ENCODE data around the gene GFY. TPM values are rescaled to one million over a fixed set of nuclear protein-coding genes. Genes with fewer than 3 reads are reported as not detected.

Gene GFY
- total RNA-seq, 6 experiments from 2014 or later, result not detected

- WGBS (ENCODE audit: insufficient coverage, low coverage, low lambda C conversion rate, missing lambda C conversion rate), result 29% methylated on average over 13 of the region's 19 CpGs
- Histone ChIP-seq H3K36me3 (no peaks in the 10 kb centered on the region), H3K9me3 (no peaks in the 10 kb centered on the region), H3K4me3 (no peak overlapping the region), H3K4me1 (no peaks in the 10 kb centered on the region), H3K27me3 (peaks cover 0 to under 1% of the 10 kb centered on the region in 2 donors), H3K27ac (no peak overlapping the region)
- TF ChIP-seq POLR2A (IDR thresholded peaks at IDR 0.05), result no peak
- TF ChIP-seq, protein P1, sequence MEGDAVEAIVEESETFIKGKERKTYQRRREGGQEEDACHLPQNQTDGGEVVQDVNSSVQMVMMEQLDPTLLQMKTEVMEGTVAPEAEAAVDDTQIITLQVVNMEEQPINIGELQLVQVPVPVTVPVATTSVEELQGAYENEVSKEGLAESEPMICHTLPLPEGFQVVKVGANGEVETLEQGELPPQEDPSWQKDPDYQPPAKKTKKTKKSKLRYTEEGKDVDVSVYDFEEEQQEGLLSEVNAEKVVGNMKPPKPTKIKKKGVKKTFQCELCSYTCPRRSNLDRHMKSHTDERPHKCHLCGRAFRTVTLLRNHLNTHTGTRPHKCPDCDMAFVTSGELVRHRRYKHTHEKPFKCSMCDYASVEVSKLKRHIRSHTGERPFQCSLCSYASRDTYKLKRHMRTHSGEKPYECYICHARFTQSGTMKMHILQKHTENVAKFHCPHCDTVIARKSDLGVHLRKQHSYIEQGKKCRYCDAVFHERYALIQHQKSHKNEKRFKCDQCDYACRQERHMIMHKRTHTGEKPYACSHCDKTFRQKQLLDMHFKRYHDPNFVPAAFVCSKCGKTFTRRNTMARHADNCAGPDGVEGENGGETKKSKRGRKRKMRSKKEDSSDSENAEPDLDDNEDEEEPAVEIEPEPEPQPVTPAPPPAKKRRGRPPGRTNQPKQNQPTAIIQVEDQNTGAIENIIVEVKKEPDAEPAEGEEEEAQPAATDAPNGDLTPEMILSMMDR (IDR thresholded peaks at IDR 0.05), result no peak
- DNase-seq (no peak), ATAC-seq (no peak)
- intact Hi-C loops (cut with DNase I), result no loop called here
Observed at GRCh38 chr19:49440439-49441209, 15.4 kb downstream of the GFY start.

DNA sequence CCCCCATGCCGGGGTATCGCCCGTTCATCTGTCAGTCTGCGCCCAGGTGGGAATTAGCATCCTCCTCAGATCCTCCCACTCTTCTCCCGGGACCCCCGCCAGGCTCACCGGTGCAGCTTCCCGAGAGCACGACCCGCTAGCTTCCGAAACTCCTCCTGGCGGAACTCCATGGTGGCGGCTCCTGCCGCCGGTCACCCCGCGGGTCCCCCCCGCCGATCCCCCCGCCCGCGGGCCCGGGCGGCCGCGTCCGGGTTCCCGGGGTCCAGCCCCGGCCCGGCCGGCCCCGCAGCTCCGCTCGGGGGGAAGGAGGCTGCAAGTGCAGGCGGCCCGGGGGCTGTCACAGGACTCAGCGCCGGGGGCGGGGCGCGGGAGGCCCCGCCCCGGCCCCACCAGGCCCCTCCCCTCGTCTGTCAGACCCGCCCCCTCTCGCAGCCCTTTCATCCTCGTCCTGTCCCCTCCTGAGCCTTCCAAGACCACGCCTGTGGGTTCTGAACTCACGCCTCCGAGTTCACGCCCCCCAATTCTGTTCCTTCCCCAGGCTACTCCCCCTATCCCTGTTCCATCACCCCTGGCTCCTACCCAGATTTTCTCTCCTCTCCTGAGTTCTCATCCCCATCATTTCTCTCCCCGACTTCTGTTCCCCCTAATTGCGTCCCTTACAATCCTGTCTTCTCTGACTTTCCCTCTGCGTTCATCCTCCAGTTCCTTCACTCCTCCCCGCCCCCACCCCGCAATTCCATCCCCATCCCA, 16.2 kb downstream of the GFY start, which contains the start of gene SLC17A7:
TSS of gene SLC17A7 (minus strand) at position 318 of the 750 bp plus-strand sequence. CDS start at position 170, 148 bp downstream.
- Histone ChIP-seq H3K9me3 (no peaks in the 10 kb centered on the region), H3K4me1 (no peaks in the 10 kb centered on the region), H3K27me3 (no peaks in the 10 kb centered on the region), H3K36me3 (no peaks in the 10 kb centered on the region), H3K27ac (no peak within 1 kb of the TSS), H3K4me3 (no peak within 1 kb of the TSS)
- no peak for DNase-seq
- TF ChIP-seq POLR2A (IDR thresholded peaks at IDR 0.05), result no peak
- ATAC-seq, result no peak
- 12% methylated on average over 9 of the region's 56 CpGs for WGBS (ENCODE audit: insufficient coverage, low coverage, low lambda C conversion rate, missing lambda C conversion rate)
- intact Hi-C loops (cut with DNase I), result no loop called here

- Histone ChIP-seq H3K36me3 (peaks cover 0 to 3% (median 0%) of the 10 kb centered on the region in 4 donors), H3K27ac (no peak overlapping the region), H3K4me1 (no peaks in the 10 kb centered on the region), H3K4me3 (no peak overlapping the region), H3K27me3 (no peaks in the 10 kb centered on the region), H3K9me3 (no peaks in the 10 kb centered on the region)
- WGBS (ENCODE audit: insufficient coverage, low coverage, low lambda C conversion rate, missing lambda C conversion rate), result 22% methylated on average over 14 of the region's 14 CpGs
- intact Hi-C loops (cut with DNase I), result loop anchor here in 1 of 2 donors (2.0 kb wide), 1 partner anchor 49 kb away; no protein-coding TSS in a partner anchor
- DNase-seq, result no peak
- no peak for ATAC-seq
- TF ChIP-seq POLR2A (IDR thresholded peaks at IDR 0.05), result no peak
- TF ChIP-seq, protein P1 (IDR thresholded peaks at IDR 0.05), result no peak
Observed at GRCh38 chr19:49441960-49442350, 16.8 kb downstream of the GFY start.

DNA sequence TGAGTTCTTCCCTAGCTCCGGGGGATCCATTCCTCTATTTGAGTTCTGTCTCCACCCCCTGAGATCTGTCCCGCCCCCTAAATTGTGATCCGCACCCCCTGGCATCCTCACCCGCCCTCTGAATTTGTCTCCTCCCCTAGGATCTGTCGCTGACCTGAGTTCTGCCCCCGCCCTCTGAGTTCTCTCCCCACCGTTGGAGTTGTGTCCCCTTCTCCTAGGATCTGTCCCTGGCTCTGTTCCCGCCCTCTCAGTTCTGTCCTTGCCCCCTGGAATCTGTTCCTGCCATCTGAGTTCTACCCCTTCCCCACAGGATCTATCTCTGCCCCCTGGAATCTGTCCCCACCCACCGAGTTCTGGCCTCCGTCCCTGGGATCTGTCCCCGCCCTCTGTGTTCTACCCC, 17.2 kb downstream of the GFY start:
- H3K36me3 ChIP-seq, result peaks cover 0 to 3% (median 2%) of the 10 kb centered on the region in 4 donors
- H3K4me1 ChIP-seq, result no peaks in the 10 kb centered on the region
- intact Hi-C loops (cut with DNase I), result loop anchor here in 1 of 2 donors (2.0 kb wide), 1 partner anchor 50 kb away; no protein-coding TSS in a partner anchor
- no peak overlapping the region for H3K27ac ChIP-seq
- WGBS (ENCODE audit: insufficient coverage, low coverage, low lambda C conversion rate, missing lambda C conversion rate), result 6% methylated on average over 11 of the region's 11 CpGs
- DNase-seq, result no peak
- TF ChIP-seq, protein P1 (IDR thresholded peaks at IDR 0.05), result no peak
- no peak for TF ChIP-seq POLR2A (IDR thresholded peaks at IDR 0.05)
- H3K9me3 ChIP-seq, result no peaks in the 10 kb centered on the region
- no peaks in the 10 kb centered on the region for H3K27me3 ChIP-seq
- peak in 1 of 4 donors; percentile 1 for ATAC-seq
- no peak overlapping the region for H3K4me3 ChIP-seq

Data from right lobe of liver (tissue), 6 donors.